HG02840 (cell line): ENCODE data around the gene GNA12.

Experiments used
- ATAC-seq: cut with Tn5 transposase; IDR thresholded peaks from one replicate; pipeline ENCODE4 v1.9.1; 2021; ENCODE audit warnings: mild to moderate bottlenecking, moderate library complexity, moderate number of reproducible peaks; ENCODE audit not compliant: unreplicated experiment, low FRiP score

The GNA12 gene

DNA sequence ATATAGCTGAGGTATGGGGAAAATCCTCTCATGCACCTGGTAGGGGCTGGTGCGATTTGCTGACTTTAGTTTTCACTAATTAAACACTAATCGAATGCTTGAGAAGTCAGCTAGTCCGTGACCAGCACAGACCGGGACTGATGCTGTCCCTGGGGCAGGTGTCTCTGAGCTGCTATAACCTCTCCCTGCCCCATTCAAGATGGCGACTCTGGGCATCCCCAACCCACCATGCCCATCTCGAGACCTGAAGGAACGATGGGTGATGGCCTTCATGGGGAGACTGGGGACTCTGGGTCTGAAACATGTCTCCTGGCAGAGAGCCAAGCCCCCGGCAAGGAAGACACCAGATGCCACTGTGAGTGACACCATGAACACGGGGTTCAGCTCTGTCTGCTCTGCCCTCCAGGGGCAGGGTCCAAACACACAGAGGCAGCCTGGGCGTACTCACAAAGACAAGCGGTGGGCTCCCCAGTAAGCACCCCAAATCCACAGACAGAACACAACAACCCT lies 57.4 kb downstream of the GNA12 start:
- ATAC-seq = no peak

DNA sequence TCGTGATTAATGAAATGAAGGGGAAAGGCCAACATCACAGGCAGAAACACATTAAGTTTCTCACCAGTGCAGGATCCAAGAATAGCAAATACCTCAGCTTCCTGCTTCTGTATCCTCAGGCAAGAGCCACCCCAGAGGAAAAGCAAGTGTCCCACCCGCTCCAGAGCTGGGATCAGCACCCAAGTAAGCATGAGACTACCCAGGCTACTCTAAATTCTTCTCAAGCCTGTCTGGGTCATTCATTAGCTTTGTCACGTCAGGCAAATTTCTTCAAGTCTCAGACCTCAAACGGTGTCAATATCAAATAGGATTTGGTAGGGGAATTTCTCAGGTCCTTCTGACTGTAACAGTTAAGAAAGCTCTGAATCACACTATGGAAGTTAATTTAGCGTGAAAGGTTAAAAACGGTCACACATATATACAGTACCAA lies 59.0 kb downstream of the GNA12 start:
- ATAC-seq = no peak

DNA sequence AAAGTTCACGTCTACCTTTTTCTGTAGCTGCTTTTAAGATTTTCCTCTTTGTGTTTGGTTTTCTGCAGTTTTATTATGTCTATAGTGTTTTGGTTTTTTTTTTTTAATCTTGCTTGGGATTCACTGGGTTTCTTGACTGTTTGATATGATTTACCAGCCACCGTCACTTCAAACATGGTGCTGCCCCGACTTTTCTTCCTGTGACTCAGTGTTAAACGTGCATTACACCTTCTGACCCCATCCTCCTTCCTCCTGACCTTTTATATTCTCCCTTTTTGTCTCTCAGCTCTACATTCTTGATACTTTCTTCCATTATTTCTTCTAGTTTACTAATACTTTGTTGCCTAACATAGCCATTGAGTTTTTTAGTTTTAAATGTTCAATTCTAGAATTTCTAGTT lies 61.5 kb downstream of the GNA12 start:
- no peak for ATAC-seq

- no peak for ATAC-seq
These were observed 62.0 kb downstream of the GNA12 start for GRCh38 chr7:2782121-2782520.

GRCh38 chr7:2781636-2782035 lies 62.5 kb downstream of the GNA12 start:
- ATAC-seq = no peak

DNA sequence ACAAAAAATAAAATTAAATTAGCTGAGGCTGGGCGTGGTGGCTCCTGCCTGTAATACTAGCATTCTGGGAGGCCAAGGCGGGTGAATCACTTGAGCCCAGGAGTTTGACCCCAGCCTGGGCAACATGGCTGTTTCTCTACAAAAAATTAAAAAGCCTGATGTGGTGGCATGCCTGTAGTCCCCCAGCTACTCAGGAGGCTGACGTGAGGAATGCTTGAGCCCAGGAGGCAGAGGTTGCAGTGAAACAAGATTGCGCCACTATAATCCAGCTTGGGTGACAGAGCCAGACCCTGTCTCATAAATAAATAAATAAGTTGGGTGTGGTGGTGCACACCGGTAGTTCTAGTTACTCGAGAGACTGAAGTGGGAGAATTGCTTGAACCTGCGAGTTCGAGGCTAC lies 65.1 kb downstream of the GNA12 start:
- ATAC-seq = no peak

DNA sequence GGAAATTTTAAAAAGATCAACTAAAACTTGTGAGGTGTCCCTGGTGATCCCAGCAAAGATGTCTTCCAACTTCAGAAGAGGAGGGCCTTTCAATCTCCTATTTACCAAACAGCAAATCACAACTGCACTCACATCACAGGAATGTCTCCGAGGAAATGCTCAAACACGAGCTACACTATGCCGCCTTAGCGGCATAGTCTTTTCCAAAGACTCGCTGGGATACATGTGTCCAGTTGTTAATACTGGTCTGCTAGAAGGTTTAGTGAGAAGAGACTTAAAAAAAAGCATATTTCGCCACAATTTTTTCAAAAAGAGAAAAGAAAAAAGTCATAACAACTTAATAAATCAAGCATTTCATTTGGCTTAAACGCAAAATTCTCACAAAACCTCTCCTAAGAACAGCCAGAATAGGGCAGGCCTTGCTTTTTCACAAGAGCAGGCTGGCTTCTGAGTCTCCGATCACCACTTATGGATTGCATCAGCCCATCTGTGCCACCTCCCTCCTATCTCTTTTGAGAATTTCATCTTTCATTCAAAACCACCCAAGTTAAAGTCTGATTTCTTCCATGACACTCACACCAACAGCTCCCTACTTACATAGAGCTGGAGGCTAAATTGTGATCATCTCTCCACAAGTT lies 66.1 kb downstream of the GNA12 start:
- no peak for ATAC-seq

GRCh38 chr7:2776401-2776800 lies 67.7 kb downstream of the GNA12 start:
- ATAC-seq = no peak

DNA sequence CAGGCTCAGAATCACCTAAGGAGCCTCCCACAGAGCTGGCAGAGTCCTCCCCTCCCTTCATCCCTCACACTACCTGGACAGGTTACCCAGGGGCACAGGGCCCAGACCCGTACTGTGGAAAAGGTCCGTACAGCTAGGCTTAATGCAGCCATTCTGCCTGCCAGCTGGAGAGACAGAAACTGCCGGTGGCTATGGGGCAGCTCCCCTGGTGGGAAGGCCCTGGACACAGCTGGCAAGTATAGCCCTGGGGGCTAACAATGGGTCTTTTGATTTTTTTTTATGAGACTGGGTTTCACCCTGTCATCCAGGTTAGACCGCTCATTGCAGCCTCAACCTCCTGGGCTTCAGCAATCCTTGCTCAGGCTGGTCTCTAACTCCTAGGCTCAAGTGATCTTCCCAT lies 68.3 kb downstream of the GNA12 start:
- no peak for ATAC-seq

DNA sequence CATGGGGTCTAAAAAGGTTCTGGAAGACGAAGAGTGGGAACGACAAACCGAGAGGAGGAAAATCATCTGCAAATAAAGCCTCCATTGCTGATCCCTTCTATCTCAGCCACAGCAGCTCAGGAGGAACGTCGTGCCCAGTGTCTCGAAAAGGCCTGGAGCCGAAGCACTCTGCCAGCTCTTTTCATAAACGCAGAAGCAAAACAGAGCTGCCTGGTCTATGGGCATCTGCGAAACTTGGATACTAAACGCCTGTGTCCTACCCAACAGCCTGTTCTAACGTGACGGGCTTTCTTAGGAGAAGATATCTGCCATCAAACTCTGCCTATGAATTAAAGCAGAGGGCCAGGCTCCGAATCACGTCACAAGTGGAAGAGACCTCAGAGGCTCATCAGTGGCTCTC lies 68.7 kb downstream of the GNA12 start:
- ATAC-seq = no peak

DNA sequence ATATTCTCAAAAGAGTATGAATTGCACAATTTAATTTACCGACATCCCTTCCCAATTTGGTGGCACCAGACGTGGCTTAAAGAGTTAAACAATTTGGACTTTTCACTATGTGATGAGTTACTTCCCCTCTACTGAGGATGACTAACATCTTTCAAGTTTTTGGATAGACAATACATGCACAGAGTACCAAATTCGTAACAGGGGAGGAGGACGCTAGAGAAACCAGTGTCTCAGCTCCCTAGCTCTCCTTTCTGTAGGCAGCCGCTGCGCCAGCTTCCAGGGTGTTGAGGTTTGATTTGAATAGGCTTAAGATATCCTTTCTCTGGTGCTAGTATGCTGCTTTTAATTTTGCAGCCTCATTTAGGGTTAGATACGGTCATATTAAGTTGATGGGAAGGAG lies 69.2 kb downstream of the GNA12 start:
- ATAC-seq = no peak

GRCh38 chr7:2774280-2774679 lies 69.8 kb downstream of the GNA12 start:
- no peak for ATAC-seq

- ATAC-seq = no peak
These were observed 70.5 kb downstream of the GNA12 start for GRCh38 chr7:2773608-2774007.

DNA sequence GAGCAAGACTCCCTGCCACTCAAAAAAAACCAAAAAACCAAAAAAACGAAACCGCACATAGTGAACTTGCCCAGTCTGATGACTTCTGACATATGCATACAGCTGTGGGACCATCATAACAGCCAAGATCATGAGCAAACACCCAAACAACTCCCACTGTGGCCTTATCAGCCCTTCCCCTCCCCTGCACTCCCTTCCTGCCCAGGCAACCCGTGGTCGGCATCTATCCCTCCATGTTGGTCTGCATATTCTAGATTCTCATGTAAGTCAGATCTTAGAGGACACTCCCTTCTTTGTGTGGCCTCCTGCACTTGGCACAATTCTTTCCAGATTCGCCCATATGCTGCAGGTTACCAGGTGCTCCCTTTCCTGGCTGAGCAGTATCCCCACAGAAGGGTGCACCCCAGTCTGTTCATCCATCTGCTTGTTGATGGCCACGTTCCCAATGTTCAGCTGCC lies 72.8 kb downstream of the GNA12 start:
- ATAC-seq = no peak

- ATAC-seq = no peak
These were observed 79.5 kb downstream of the GNA12 start for GRCh38 chr7:2764621-2765020.

DNA sequence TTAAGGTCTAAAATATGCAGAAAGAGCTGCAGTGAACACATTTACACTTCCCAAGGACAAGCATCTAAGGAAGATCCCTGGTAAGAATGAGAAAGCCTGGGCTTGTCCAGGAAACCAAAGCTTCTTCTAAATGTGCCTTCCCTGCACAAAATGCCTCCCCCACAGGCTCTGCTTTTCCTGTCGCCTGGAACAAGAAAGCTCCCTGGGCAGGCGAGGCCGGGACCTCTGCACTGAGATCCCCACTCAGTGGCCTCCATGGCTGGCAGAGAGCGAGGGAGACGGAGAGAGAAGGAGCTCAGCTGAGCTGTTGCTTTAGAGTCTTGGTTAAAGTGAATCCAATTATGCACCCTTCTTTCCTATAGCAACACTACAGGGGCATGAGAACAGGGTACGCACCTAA lies 80.5 kb downstream of the GNA12 start:
- no peak for ATAC-seq

GRCh38 chr7:2761801-2762497 lies 82.2 kb downstream of the GNA12 start:
- ATAC-seq = no peak

DNA sequence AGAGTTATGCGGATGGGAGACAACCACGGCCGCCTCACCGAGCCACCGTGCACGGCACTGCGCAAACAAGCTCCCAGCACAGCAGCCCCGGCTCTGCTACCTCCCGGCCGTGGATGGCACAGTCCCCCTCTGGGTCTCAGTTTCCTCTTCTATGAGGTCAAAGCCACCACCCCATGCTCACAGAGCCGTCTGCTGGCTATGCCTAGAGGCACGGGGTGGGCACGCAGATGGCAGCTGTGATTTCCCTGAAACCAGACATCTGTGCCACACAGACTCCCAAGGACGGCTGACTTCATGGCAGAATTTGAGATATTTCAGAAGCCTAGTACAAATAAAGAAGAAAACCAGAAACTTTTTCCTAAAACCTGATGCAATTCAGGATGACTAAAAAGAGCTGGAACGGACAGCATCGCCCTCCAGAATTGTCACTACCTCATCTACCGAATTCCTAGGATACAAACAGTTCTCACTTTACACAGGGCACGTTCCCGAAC lies 82.9 kb downstream of the GNA12 start:
- no peak for ATAC-seq

- no peak for ATAC-seq
These were observed 83.8 kb downstream of the GNA12 start for GRCh38 chr7:2760098-2760889.

DNA sequence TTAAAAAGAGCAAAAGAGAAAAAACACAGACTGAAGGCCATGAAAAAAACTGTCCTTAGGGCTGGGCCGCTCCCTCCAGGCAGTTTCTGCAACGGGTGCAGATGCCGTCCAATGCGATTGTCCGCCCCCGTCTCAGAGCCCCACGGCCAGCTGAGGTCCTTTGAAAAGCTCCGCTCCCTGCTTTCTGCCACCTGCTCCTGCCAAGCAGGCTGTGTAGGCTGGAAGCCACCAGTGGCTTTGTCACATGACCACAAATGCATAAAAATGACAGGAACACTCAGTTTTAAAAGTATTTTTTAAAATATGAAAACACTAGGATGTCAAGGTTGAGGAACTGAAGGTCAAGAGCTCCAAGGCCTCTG lies 84.4 kb downstream of the GNA12 start:
- no peak for ATAC-seq
